Caco-2 (cell line): Measurements from ENCODE around the gene TRPV5. TPM values are rescaled to one million over a fixed set of nuclear protein-coding genes. Genes with fewer than 3 reads are reported as not detected.

Source experiments
- BruUV-seq: library from RNA; stranded (reverse); fragments of 400-500 nt; replicated peaks from 2 replicates; lab custom pipeline; 2021; lab: Mats Ljungman, UMichigan
- CTCF ChIA-PET: fragments of 300-600 bp; sonication (Branson Sonifier 250); formaldehyde crosslinking; loops from one replicate; lab custom pipeline; 2022; ENCODE audit warnings: antibody characterized with exemption; lab: Charles Lee
- POLR2A ChIA-PET: fragments of 300-600 bp; sonication (Branson Sonifier 250); formaldehyde crosslinking; loops from one replicate; lab custom pipeline; 2022; ENCODE audit warnings: antibody characterized with exemption; lab: Charles Lee
- DNase-seq, 2 experiments: peaks; one replicate each; pipeline versions ENCODE4 v3.0.0 to v3.0.0-alpha.2; 2020 to 2022
- H3K27me3 ChIP-seq: replicated peaks from 2 replicates; pipeline ENCODE4 v1.6.0; 2011; ENCODE audit warnings: low read length; ENCODE audit not compliant: control insufficient read depth, insufficient read depth
- H3K36me3 ChIP-seq: 2 replicates; pipeline ENCODE4 v1.5.1; 2011; ENCODE audit warnings: low read length; ENCODE audit not compliant: control insufficient read depth, insufficient read depth
- H3K4me1 ChIP-seq: fragments of 250-450 bp; sonication (Bioruptor Pico); 2 replicates; pipeline ENCODE4 v1.5.1; 2020; ENCODE audit warnings: mild to moderate bottlenecking
- H3K4me3 ChIP-seq: 2 replicates; pipeline ENCODE4 v1.5.1; 2011; ENCODE audit warnings: low read depth, mild to moderate bottlenecking, control low read depth, low read length
- H3K9me3 ChIP-seq: fragments of 250-450 bp; sonication (Bioruptor Pico); 2 replicates; pipeline ENCODE4 v1.5.1; 2020; ENCODE audit warnings: mild to moderate bottlenecking, moderate library complexity
- H3K27ac Mint-ChIP-seq: one replicate; pipeline ENCODE4 v1.8.0; 2022; ENCODE audit warnings: mixed read lengths; ENCODE audit not compliant: unreplicated experiment
- H3K27me3 Mint-ChIP-seq: one replicate; pipeline ENCODE4 v1.8.0; 2022; ENCODE audit warnings: mixed read lengths; ENCODE audit not compliant: insufficient read depth, unreplicated experiment
- H3K36me3 Mint-ChIP-seq: one replicate; pipeline ENCODE4 v1.8.0; 2022; ENCODE audit warnings: mild to moderate bottlenecking, mixed read lengths; ENCODE audit not compliant: insufficient read depth, unreplicated experiment
- H3K4me1 Mint-ChIP-seq: one replicate; pipeline ENCODE4 v1.8.0; 2022; ENCODE audit warnings: low read depth, mixed read lengths; ENCODE audit not compliant: unreplicated experiment
- H3K4me3 Mint-ChIP-seq: one replicate; pipeline ENCODE4 v1.8.0; 2022; ENCODE audit warnings: mild to moderate bottlenecking, moderate library complexity, mixed read lengths; ENCODE audit not compliant: unreplicated experiment
- H3K9me3 Mint-ChIP-seq: one replicate; pipeline ENCODE4 v1.8.0; 2022; ENCODE audit warnings: mixed read lengths; ENCODE audit not compliant: unreplicated experiment
- intact Hi-C: fragments of 100-400 bp; cut with micrococcal nuclease; formaldehyde crosslinking; loops from one replicate; pipeline ENCODE4 v1.10.0; 2022; ENCODE audit not compliant: unreplicated experiment
- total RNA-seq: library from RNA; stranded (reverse); gene quantifications from 2 replicates; pipeline ENCODE4 v1.2.3, GENCODE V29; 2022
- TF ChIP-seq, protein P1 (sequence below), 2 experiments: fragments of 200-600 bp in 1 of 2; IDR thresholded peaks; 1 replicate in 1 of 2; 2 replicates in 1 of 2; pipeline versions ENCODE4 v1.5.1 to v1.8.0; 2011 to 2022; ENCODE audit warnings: antibody characterized with exemption in 1 of 2, control low read depth in 1 of 2, inconsistent platforms in 1 of 2, low read depth in 1 of 2, low read length in 1 of 2, mild to moderate bottlenecking in 1 of 2, moderate library complexity in 1 of 2; ENCODE audit not compliant: insufficient read depth in 1 of 2, severe bottlenecking in 1 of 2, unreplicated experiment in 1 of 2

The TRPV5 gene
- total RNA-seq, 1 experiment from 2014 or later, result not detected

DNA sequence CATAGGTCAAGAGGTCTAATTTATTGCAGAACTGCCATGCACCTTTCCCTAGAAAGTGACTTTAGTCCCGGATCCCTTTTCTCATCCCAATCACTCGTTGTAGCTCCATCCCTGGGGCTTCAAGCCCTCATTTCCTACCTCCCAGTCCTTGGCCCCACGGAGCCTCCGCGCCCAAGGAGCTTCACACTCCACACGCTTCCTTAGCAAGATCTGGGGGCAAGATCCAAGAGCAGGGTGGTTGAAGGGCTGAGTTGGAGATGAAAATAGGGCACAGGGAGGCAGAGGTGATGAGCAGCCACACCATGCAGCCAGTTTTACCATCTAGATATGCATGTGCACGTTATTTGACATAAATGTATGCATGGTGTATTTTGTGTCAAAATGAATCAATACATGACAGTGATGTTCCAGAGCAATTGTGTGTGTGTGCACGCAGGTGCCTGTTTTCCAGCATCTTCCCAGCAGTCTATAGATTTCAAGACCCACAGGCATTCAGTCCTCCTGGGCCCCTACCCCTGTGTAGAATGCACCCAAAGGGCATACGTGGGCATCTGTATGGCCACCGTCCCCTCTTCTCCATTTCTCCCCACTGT, 42.0 kb downstream of the TRPV5 start:
- no peaks in the 10 kb centered on the region for H3K27me3 Mint-ChIP-seq
- no peaks in the 10 kb centered on the region for H3K27me3 ChIP-seq
- H3K4me3 ChIP-seq, result no peak overlapping the region
- POLR2A ChIA-PET, result no interaction called here
- intact Hi-C loops, result no loop called here
- peaks cover 31% of the 10 kb centered on the region for H3K4me1 ChIP-seq
- H3K9me3 Mint-ChIP-seq, result peaks cover 10% of the 10 kb centered on the region
- H3K27ac Mint-ChIP-seq, result no peak overlapping the region
- CTCF ChIA-PET, result interaction anchor here (0.6 kb wide), 1 partner anchor 517 kb away, joined by 4 read pairs; the partner anchor contains the start of gene EPHA1
- no peaks in the 10 kb centered on the region for H3K36me3 ChIP-seq
- peaks cover 36% of the 10 kb centered on the region for H3K4me1 Mint-ChIP-seq
- TF ChIP-seq, protein P1, sequence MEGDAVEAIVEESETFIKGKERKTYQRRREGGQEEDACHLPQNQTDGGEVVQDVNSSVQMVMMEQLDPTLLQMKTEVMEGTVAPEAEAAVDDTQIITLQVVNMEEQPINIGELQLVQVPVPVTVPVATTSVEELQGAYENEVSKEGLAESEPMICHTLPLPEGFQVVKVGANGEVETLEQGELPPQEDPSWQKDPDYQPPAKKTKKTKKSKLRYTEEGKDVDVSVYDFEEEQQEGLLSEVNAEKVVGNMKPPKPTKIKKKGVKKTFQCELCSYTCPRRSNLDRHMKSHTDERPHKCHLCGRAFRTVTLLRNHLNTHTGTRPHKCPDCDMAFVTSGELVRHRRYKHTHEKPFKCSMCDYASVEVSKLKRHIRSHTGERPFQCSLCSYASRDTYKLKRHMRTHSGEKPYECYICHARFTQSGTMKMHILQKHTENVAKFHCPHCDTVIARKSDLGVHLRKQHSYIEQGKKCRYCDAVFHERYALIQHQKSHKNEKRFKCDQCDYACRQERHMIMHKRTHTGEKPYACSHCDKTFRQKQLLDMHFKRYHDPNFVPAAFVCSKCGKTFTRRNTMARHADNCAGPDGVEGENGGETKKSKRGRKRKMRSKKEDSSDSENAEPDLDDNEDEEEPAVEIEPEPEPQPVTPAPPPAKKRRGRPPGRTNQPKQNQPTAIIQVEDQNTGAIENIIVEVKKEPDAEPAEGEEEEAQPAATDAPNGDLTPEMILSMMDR (IDR thresholded peaks at IDR 0.05; ENCODE audit: insufficient read depth in 1 of 2, low read depth in 1 of 2, low read length in 1 of 2, severe bottlenecking in 1 of 2, unreplicated experiment in 1 of 2), result no peak
- no peak for DNase-seq
- no peaks in the 10 kb centered on the region for H3K9me3 ChIP-seq
- no TSS peak for BruUV-seq
- no peak overlapping the region for H3K4me3 Mint-ChIP-seq
- no peaks in the 10 kb centered on the region for H3K36me3 Mint-ChIP-seq

DNA sequence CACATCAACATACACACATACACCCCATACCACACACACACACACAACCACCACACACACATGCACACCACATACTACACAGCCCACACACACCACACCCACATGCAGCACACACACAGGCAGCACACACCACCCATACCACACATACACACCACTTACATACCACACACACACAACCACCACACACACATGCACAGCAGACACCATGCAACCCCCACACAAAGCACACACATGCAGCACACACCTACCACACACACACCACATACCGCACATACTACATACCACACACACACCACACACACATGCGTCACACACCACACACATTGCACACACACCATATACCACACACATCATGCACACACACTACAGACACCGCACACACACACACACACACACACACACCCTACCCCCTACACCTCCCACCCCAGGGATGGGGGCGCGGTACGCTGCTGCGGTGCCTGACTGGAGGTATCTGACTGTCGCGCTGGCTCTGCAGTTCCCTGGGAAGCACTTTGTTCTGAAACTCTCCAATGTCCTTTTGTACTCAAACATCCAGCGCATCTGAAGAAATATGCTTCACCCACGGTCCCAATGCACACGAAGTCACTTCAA, 42.6 kb downstream of the TRPV5 start:
- ChIA-PET POLR2A (no interaction called here), CTCF (interaction anchor here (0.6 kb wide), 1 partner anchor 518 kb away, joined by 4 read pairs; the partner anchor contains the start of gene EPHA1)
- no peak for DNase-seq
- Mint-ChIP-seq H3K36me3 (no peaks in the 10 kb centered on the region), H3K27me3 (no peaks in the 10 kb centered on the region), H3K4me3 (no peak overlapping the region), H3K9me3 (peaks cover 10% of the 10 kb centered on the region), H3K4me1 (peaks cover 30% of the 10 kb centered on the region), H3K27ac (no peak overlapping the region)
- Histone ChIP-seq H3K9me3 (no peaks in the 10 kb centered on the region), H3K4me3 (no peak overlapping the region), H3K4me1 (peaks cover 28% of the 10 kb centered on the region), H3K36me3 (no peaks in the 10 kb centered on the region), H3K27me3 (no peaks in the 10 kb centered on the region)
- TF ChIP-seq, protein P1 (IDR thresholded peaks at IDR 0.05; ENCODE audit: insufficient read depth in 1 of 2, low read depth in 1 of 2, low read length in 1 of 2, severe bottlenecking in 1 of 2, unreplicated experiment in 1 of 2), result no peak
- no TSS peak for BruUV-seq
- intact Hi-C loops, result no loop called here

DNA sequence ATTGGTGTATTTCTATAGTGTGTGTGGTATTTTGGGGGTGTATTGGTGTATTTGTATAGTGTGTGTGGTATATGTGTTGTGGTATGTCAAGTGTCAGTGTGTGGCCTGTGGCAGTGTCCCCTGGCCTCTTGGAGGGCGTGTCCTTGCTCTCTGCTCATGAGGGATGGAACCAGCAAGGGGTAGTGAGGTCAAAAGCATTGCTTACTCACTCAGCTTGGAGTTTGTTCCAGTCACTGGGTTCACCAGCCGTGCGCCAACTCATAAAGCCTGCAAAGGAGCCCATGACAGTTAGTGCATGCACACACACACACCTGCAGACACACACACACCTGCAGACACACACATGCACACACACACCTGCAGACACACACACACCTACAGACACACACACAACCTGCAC, 43.7 kb downstream of the TRPV5 start:
- no TSS peak for BruUV-seq

More for the DNA sequence above, 43.7 kb downstream of the TRPV5 start:
- H3K27me3 ChIP-seq, result no peaks in the 10 kb centered on the region
- H3K36me3 ChIP-seq, result no peaks in the 10 kb centered on the region
- peaks cover 20% of the 10 kb centered on the region for H3K4me1 Mint-ChIP-seq
- TF ChIP-seq, protein P1 (IDR thresholded peaks at IDR 0.05; ENCODE audit: insufficient read depth in 1 of 2, low read depth in 1 of 2, low read length in 1 of 2, severe bottlenecking in 1 of 2, unreplicated experiment in 1 of 2), result no peak
- intact Hi-C loops, result no loop called here
- POLR2A ChIA-PET, result no interaction called here
- H3K4me3 ChIP-seq, result no peak overlapping the region
- H3K27ac Mint-ChIP-seq, result no peak overlapping the region
- H3K27me3 Mint-ChIP-seq, result no peaks in the 10 kb centered on the region
- no peaks in the 10 kb centered on the region for H3K9me3 ChIP-seq
- no peaks in the 10 kb centered on the region for H3K36me3 Mint-ChIP-seq
- no peak overlapping the region for H3K4me3 Mint-ChIP-seq
- peaks cover 26% of the 10 kb centered on the region for H3K4me1 ChIP-seq
- CTCF ChIA-PET, result interaction anchor here (0.6 kb wide), 1 partner anchor 247 kb away, joined by 3 read pairs; no protein-coding TSS in a partner anchor
- H3K9me3 Mint-ChIP-seq, result peaks cover 10% of the 10 kb centered on the region
- DNase-seq, result no peak
